NB4 (cell line): ENCODE data around the gene NR3C2.

Experiments used
- CTCF ChIP-seq: IDR thresholded peaks from one replicate; pipeline ENCODE4 v1.5.1; 2012; ENCODE audit warnings: low read depth, low read length
- MAX ChIP-seq: IDR thresholded peaks from 2 replicates; pipeline ENCODE4 v1.6.1; 2011; ENCODE audit warnings: low read depth, low read length
- POLR2A ChIP-seq: IDR thresholded peaks from 2 replicates; pipeline ENCODE4 v1.6.1; 2011; ENCODE audit warnings: mild to moderate bottlenecking; ENCODE audit not compliant: insufficient read length; ENCODE audit errors: extremely low read depth

GRCh38 chr4:148075438-148075837 lies 366.8 kb downstream of the NR3C2 start:
- TF ChIP-seq POLR2A (no peak), CTCF (no peak), MAX (no peak)
